HL-60 (cell line): ENCODE results near the gene OXSR1.

ENCODE experiments used
- DNase-seq, 2 experiments: peaks; one replicate each; pipeline ENCODE4 v3.0.0-alpha.2; 2010 to 2020; ENCODE audit warnings: low read depth in 1 of 2, low spot score in 1 of 2
- H3K27ac ChIP-seq: fragments of 250-450 bp; sonication (Bioruptor Pico); replicated peaks from 2 replicates; pipeline ENCODE4 v1.5.1; 2020; ENCODE audit warnings: mild to moderate bottlenecking, moderate library complexity
- H3K27me3 ChIP-seq: fragments of 250-450 bp; sonication (Bioruptor Pico); 2 replicates; pipeline ENCODE4 v1.5.1; 2021; ENCODE audit warnings: mild to moderate bottlenecking, moderate library complexity; ENCODE audit not compliant: insufficient read depth, poor library complexity, severe bottlenecking
- H3K4me3 ChIP-seq: replicated peaks from 2 replicates; pipeline ENCODE4 v1.5.1; 2011; ENCODE audit warnings: mild to moderate bottlenecking, control low read depth, low read length; ENCODE audit not compliant: insufficient read depth
- CTCF ChIP-seq: IDR thresholded peaks from one replicate; pipeline ENCODE4 v1.5.1; 2011; ENCODE audit warnings: low read length, control low read depth, inconsistent platforms; ENCODE audit not compliant: insufficient read depth
- GABPA ChIP-seq: IDR thresholded peaks from 2 replicates; pipeline ENCODE4 v1.6.1; 2012; ENCODE audit warnings: low read depth
- POLR2AphosphoS5 ChIP-seq: IDR thresholded peaks from 2 replicates; pipeline ENCODE4 v1.6.1; 2012; ENCODE audit warnings: low read depth
- REST ChIP-seq: IDR thresholded peaks from 2 replicates; pipeline ENCODE4 v1.6.1; 2012; ENCODE audit warnings: low read depth; ENCODE audit not compliant: insufficient replicate concordance
- SPI1 ChIP-seq: IDR thresholded peaks from 2 replicates; pipeline ENCODE4 v1.6.1; 2012; ENCODE audit warnings: low read depth, mild to moderate bottlenecking, borderline replicate concordance

OXSR1 gene

GRCh38 chr3:38264779-38265178, 99.4 kb downstream of the OXSR1 start:
- Histone ChIP-seq H3K27ac (no peak overlapping the region), H3K4me3 (no peak overlapping the region), H3K27me3 (no peaks in the 10 kb centered on the region)
- TF ChIP-seq REST (no peak), CTCF (no peak), SPI1 (no peak), GABPA (no peak), POLR2AphosphoS5 (no peak)
- no peak for DNase-seq

GRCh38 chr3:38265604-38266307, 100.4 kb downstream of the OXSR1 start, which contains the start of gene SLC22A13:
SLC22A13 (plus strand) TSS chr3:38265812; CDS start chr3:38265861, 49 bp downstream.
- Histone ChIP-seq H3K27ac (no peak within 1 kb of the TSS), H3K4me3 (no peak within 1 kb of the TSS), H3K27me3 (no peaks in the 10 kb centered on the region)
- DNase-seq: no peak
- TF ChIP-seq SPI1 (no peak), GABPA (no peak), POLR2AphosphoS5 (no peak), REST (no peak), CTCF (no peak)

GRCh38 chr3:38266810-38267209, 101.5 kb downstream of the OXSR1 start:
- no peak overlapping the region for H3K4me3 ChIP-seq
- no peak for DNase-seq
- TF ChIP-seq GABPA: no peak
- TF ChIP-seq REST: no peak
- TF ChIP-seq SPI1: no peak
- TF ChIP-seq CTCF: no peak
- no peak for TF ChIP-seq POLR2AphosphoS5
- H3K27ac ChIP-seq: no peak overlapping the region
- H3K27me3 ChIP-seq: no peaks in the 10 kb centered on the region
